Omental fat pad (tissue), 4 donors: ENCODE data around the gene CPE. TPM values are rescaled to one million over a fixed set of nuclear protein-coding genes. Genes with fewer than 3 reads are reported as not detected.

Experiments used
- ATAC-seq: fragments of 150-250 bp; one replicate; pipeline ENCODE4 v1.9.1; 2016; ENCODE audit warnings: mild to moderate bottlenecking, moderate library complexity; ENCODE audit not compliant: low FRiP score
- DNase-seq: peaks from one replicate; pipeline ENCODE4 v3.0.0-alpha.2; 2019; ENCODE audit warnings: low spot score
- total RNA-seq, 4 donors: library from RNA; depleted of rRNA; stranded (reverse); fragments of >200 nt; gene quantifications; one replicate each; pipeline ENCODE4 v1.1.0, GENCODE V29; 2016
- TF ChIP-seq, protein P1 (sequence below), 3 donors: fragments of 450-650 bp; IDR thresholded peaks; one replicate each; pipeline ENCODE4 v1.5.1; 2016 to 2017; ENCODE audit warnings: antibody characterized with exemption in 3 of 3, mild to moderate bottlenecking in 3 of 3, moderate library complexity in 2 of 3

CPE gene
- total RNA-seq, 4 donors from 2014 or later: 102 to 224 (median 135) TPM

DNA sequence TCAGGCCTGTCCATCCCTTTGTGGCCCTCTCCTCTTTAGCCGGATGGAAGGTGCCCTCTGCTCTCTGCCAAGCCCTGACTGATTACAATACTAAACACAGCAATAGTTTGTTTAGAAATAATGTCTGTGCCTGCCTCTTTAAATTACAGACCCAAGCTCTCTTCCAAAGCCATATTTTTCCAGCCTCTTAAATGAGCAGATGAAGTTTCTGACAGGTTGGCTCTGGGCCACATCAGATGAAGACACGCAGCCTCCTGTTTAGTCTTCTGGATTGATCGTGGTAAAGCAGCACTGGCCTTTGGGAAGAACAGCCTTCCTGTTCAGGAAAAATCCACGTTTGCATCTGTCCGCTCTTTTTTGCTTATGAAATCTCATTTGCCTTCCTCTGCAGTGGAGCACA is 133.6 kb downstream of the CPE start:
- ATAC-seq: no peak
- DNase-seq: no peak
- TF ChIP-seq, protein P1, sequence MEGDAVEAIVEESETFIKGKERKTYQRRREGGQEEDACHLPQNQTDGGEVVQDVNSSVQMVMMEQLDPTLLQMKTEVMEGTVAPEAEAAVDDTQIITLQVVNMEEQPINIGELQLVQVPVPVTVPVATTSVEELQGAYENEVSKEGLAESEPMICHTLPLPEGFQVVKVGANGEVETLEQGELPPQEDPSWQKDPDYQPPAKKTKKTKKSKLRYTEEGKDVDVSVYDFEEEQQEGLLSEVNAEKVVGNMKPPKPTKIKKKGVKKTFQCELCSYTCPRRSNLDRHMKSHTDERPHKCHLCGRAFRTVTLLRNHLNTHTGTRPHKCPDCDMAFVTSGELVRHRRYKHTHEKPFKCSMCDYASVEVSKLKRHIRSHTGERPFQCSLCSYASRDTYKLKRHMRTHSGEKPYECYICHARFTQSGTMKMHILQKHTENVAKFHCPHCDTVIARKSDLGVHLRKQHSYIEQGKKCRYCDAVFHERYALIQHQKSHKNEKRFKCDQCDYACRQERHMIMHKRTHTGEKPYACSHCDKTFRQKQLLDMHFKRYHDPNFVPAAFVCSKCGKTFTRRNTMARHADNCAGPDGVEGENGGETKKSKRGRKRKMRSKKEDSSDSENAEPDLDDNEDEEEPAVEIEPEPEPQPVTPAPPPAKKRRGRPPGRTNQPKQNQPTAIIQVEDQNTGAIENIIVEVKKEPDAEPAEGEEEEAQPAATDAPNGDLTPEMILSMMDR (IDR thresholded peaks at IDR 0.05): no peak

DNA sequence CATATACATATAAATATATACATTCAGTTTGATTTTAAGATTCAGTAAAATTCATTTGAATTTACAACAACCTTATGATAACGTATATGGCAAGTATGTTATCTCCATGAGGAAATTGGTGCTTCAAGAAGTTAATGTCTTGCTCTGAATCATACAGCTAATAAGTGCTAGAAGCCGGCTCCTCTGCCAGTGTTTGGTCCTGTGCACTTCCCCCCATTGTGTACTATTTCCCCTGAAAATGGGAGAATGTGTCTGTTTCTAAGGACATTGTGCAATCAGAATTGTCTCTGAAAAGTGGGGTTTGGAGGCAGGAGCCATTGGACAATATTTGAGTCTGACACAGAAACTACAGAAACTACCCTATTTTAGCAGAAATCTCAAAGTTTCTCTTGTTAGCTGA is 135.9 kb downstream of the CPE start:
- DNase-seq (no peak), ATAC-seq (no peak)
- TF ChIP-seq, protein P1 (IDR thresholded peaks at IDR 0.05): no peak

DNA sequence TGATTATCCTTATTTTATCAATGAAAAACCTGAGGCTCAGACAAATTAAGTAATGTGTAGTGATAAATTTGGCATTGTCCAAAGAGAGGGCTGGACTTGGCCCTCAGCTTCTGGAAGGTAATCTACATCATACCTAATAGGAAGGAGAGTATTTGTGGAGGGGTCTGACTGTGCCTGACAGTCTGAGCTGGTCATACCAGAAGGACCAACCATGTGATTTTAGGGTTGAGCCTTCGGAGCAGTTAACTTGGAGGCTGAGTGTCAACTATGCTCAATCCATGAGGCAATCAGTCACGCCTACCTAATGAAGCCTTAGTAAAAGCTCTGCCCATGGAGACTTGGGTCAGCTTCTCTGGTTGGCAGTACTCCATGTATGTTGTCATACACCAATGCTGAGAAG is 136.4 kb downstream of the CPE start:
- DNase-seq (no peak), ATAC-seq (no peak)
- TF ChIP-seq, protein P1 (IDR thresholded peaks at IDR 0.05): no peak

DNA sequence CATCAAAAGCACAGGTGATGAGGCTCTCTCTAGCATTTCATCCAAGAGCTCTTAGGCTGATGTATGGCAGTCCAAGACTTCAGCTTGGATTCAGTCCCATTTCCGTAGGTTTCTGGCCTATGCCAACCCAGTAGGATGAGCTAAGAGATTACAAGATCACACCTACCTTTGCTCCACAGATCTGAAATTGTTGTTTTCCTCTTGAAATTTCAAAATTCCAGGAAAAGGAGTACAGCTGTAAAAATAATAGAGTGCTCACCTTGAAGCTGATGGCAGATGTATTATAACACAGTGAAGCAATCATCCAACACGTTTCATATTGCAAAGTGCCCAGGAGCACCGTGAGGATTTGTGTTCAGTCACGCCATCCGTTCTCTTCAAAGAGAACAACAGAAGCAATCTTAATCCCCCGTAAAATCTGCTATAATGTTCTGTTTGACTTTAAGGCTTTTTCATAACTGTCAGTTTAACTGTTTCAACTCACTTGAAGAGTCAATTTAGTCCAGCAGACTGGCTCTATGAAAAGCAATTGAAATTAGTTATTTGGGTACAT is 137.5 kb downstream of the CPE start:
- TF ChIP-seq, protein P1 (IDR thresholded peaks at IDR 0.05): no peak
- ATAC-seq (no peak), DNase-seq (no peak)

DNA sequence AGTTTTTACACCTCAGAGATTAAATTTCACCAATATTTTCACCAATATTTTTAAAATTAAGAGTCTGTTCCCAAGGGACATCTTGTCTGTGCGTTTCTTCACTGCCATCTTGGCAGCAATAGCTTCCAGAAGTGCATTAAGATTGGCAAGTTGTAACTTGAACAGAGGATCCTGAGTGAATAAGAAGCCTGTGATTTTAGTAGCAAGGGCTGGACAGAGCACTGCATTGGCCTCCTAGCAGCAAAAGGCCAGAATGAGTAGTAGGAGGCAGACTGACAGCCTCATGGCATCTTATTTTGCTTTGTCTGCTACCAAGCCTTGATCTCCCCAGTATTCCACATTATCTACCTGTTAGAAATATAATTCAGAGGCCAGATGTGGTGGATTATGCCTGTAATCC is 138.4 kb downstream of the CPE start:
- ATAC-seq: no peak
- DNase-seq: no peak
- TF ChIP-seq, protein P1 (IDR thresholded peaks at IDR 0.05): no peak

DNA sequence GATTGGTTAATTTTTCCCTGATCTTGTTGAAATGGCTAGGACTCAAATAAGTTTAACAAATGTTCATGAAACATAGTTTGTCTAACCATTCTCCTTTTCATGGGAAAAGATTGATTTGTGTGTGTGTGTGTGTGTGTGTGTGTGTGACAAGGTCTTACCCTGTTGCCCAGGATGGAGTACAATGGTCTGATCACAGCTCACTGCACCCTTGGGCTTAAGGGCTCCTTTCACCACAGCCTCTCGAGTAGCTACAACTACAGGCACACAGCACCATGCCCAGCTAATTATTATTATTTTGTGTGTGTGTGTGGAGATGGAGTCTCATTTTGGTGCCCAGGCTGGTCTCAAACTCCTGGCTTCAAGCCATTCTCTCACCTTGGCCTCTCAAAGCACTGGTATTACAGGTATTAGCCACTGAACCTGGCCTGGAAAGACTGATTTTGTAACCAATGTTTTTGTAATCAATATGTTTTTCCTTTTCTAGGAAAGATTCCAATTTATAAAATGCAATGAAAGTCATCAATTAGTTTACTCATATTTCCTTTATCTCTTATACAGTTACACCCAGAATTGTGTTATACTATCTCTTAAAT is 139.3 kb downstream of the CPE start:
- no peak for DNase-seq
- ATAC-seq: no peak
- TF ChIP-seq, protein P1 (IDR thresholded peaks at IDR 0.05): no peak

DNA sequence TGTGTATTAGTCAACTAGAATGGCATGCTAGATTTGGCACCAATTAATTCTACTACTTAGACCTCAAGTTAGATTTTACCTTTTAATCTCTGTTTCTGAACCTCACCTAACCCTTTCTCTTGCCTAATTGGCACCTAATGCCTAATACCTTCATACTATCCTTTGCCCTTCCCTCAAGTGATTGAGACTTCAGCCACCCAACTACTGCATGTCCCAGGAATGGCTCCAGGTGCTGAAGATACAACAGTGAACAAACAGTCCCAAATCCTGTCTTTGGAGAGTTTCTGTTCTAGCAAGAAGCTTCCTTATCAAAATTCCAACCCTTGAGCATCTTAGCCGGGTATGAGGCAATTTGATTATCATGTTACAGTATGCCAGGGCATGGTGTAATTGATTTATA is 139.9 kb downstream of the CPE start:
- ATAC-seq: no peak
- TF ChIP-seq, protein P1 (IDR thresholded peaks at IDR 0.05): no peak
- no peak for DNase-seq
